Measurements from ENCODE around the gene ZMAT5.

The ZMAT5 gene

DNA sequence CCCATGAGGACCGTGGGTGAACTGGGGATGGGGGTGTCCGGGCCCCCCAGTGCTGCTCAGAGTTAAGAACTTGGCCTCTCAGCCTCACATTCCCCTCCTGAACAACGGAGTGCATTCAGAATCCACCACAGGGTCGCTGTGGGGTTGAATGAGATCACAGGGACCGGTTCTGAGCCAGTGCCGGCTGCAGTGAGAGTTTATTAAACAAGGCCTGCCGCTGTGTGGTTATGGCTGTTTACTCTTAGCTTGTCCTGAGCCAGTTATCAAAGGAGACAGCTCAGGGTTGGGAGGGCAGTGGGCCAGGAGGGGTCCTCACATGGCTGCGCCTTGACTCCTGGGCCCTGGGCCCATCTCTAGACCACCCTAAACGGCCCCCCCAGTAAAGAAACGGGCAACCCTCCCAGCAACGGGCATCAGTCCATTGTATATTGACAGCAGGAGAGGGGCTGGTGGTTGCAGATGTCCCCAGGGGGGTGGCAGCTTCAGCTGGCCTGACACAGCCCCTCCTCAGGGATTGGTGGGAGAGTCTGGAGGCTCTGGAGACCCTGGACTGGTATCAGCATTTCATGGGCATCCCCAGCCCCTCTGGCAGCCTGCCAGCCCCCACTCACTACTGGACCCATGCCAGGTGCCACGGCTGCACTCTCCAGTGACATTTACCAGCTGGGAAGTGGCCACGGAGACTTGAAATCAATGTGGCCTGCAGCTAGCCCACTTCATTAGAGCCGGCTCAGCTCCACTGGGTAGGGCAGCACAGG, 62.1 kb downstream of the ZMAT5 start:
- peak in 1 of 2 experiments; percentile 56 for DNase-seq

- DNase-seq, result no peak
Observed at GRCh38 chr22:29703569-29704195, 63.1 kb downstream of the ZMAT5 start.

DNA sequence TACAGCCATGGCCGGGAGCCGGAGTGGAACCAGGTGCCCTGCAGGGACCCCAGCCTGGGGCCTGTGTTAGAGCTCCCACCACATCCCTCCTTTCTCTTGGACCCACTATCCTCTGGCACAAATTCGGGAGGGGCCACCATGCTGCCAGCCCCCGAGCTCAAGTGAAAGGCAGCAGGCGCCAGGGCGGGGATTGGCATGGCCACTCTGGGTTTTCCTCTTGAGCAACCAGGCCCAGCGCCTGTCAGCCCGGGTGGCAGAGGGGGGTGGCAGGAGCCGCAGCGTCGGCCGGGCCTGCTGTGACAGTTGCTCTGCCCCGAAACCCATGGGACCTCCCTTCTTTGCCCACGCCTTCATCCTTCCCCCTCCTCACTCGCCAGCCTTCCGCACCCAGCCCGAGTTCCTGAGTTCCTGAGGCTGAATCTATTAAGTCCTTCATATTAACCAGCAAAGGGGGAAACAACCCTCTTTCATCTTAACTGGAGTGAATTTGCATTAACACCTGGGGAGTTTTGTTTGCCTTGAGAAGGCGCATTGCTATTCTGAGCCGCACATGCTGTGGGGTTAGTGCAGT, 63.8 kb downstream of the ZMAT5 start:
- peak; percentile 65 to 68 for DNase-seq

- no peak for DNase-seq
Observed at GRCh38 chr22:29702000-29702930, 64.5 kb downstream of the ZMAT5 start.

GRCh38 chr22:29701155-29701999, 65.4 kb downstream of the ZMAT5 start:
- DNase-seq, result peak; percentile 25 to 70

DNA sequence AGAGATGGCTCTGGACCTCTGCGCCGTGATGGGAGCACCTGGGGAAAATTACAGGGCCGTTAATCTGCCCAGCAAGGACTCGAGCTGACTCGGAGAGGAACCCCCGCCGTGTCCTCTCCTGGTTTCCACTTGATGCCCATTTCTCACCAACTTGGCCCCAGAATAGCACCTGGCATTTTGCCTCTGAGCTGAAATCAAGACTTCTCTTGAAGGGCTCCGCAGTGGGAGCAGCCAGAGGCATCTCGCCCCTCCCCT, 66.0 kb downstream of the ZMAT5 start:
- DNase-seq, result no peak

DNA sequence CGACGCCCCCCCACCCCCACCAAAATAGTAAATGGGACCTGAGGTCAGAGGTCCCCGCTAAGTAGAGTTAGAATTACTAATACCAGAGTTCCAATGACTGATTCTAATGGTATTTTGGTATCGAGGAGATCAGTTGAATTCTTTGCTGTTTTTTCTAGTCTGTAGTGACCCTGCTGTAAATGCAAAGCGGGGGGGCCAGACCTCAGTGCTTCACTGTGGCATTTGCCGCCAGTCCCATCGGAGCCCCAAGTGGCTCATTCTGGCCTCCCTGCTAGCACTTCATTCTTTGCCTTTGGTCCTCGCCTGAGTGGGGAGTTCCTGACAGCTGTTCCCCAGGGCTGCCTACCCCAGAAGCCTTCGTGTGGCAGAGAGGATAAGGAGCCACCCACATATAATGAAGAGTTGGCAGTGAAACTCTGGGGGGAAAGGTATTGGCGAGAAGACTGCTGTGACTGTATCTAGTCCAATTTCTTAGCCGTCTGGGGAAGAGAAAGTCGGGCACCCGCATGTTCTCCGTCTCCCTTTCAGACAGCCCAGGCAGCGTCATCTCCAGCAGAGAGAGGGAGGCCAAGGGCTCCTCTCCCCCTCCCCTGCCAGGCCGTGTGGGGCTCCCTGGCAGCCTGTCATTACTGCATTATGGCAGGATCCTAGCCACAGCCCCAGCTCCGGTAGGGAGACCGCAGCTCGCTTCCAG, 66.5 kb downstream of the ZMAT5 start:
- DNase-seq, result no peak

DNA sequence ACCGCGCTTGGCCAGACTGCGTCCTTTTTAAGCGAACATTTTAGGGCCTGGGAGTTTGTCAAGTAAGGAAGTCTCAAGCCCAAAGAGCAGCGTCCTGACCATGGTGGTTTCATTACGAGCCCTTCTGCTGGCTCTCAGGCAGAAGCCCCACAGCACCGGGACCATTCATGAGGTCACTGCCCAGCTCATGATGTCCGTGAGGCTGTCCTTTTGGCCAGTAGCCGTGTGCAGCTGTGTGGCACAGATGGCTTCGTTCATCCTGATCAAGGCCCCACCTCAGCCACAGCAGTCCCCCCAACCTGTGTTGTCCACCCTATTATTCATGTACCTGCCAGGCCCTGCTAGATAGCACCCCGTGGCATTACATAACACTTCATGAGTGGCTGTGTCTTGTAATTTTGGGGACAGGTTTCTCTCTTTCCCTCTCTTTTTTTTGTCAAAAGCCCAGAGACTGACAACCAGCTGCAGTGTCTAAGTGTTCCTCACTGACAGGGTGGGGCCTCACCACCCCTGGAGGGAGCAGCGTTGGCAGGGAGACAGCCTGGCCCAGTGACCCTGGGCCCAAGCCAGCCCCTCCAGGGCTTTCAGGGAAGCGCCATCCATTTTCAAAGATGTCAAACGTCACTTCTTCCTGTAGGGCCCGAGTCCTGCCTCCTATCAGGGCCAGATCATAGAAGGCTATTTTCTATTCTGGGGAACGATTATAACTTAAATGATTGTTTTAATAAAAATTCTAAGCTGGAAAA, 68.8 kb downstream of the ZMAT5 start:
- DNase-seq, result no peak

DNA sequence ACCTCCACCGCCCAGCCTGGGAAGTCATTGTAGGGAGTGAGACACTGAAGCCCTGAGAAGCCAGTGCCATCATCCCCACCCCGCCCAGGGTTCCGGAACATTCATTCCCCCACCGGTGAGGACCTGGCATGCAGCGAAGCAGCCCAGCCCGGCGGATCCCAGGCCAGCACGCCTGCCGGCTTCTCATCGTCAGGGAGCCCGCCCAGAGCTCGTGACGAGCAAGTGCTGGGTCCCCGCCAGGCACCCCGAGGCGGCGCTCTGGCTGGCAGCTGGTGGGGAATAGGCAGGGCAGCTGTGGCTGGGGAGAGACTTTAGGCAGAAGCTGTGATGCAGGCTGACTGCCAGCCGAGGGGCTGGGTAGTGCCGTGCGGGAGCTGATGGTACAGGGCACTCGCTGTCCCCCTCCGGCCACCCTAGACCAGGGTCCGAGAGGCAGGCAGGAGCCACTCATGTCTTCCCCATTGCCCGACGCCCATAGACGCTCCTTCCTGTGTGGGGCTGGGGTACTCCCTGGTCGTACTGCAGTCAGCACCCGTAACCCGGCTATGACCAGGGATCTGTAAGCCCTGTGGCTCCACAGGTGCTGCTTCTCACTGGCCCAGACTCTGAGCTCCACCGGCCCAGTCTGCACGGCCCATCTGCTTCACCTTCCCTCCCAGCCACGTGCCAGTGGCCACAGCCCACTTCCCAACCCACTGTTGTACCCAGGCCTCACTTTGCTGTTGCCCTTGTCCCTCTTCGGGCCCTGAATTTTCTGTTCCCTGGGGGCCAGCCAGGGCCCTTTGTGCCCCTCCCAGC, 71.5 kb downstream of the ZMAT5 start:
- DNase-seq, result no peak

GRCh38 chr22:29693671-29694070, 73.1 kb downstream of the ZMAT5 start:
- no peak for DNase-seq

- no peak for DNase-seq
Observed at GRCh38 chr22:29693161-29693560, 73.6 kb downstream of the ZMAT5 start.

GRCh38 chr22:29692327-29692640, 74.5 kb downstream of the ZMAT5 start:
- DNase-seq, result no peak

GRCh38 chr22:29691636-29692326, 75.0 kb downstream of the ZMAT5 start:
- DNase-seq, result peak; percentile 8 to 74

DNA sequence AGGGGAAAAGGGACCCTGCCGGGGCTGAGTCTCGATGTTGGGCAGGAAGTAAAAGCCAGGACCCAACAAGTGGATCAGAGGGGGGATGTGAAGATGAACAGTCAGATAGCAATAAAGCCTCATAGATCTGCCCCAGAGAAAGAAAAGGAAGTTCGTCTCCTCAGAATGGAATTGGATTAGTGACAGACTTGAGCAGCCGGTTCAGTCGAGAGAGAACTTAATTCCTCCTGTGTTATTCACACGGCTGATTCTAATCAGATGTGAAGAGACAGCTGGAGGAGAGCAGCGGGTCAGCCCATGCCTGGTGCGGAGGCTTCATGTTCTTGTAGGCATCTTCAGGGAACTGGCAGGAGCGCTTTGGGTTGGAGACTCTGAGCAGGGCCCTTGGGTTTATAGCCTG, 76.3 kb downstream of the ZMAT5 start:
- DNase-seq, result no peak

DNA sequence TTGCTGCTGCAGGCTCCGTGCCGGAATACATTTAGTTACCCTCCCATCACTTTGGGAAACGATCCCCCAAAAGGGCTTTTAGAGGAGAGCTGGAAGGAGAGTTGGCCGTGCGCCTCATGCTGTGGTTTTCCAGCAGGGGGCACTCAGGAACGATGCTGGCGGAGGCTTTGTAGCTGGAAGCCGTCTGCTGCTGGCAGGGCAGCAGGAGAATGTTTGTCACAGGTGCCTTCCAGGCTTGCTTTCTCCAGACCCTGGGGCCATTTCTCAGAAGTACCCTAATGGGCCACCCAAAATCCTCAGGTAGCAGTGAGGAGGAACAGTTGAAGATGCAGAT, 77.0 kb downstream of the ZMAT5 start:
- peak in 1 of 2 experiments; percentile 55 for DNase-seq

GRCh38 chr22:29689206-29689879, 77.5 kb downstream of the ZMAT5 start:
- DNase-seq, result no peak

GRCh38 chr22:29684244-29684643, 82.6 kb downstream of the ZMAT5 start:
- no peak for DNase-seq

DNA sequence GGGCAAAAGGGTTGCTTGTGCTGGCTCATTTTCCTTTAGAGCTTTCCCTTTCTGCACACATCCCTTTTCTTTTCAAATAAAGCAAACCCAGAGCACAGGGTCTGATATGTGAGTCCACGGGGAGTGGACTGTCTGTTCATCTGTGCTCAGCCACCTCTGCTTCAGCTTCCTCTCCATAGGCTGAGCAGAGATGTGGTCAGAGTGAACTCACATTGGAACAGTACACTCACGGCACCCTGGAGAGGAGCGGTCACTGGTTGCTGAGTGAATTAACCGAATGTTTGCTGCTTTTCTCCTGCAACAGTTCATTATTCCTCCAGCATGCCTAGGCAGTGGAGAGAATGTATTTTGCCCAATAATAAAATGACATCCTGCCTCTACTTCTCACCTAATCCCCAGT, 83.3 kb downstream of the ZMAT5 start:
- no peak for DNase-seq

Measured in NCI-H526 (cell line).